Glomerular endothelial cell (primary cell): ENCODE data around the gene LUC7L. TPM values are rescaled to one million over a fixed set of nuclear protein-coding genes. Genes with fewer than 3 reads are reported as not detected.
"Not testable (repeated sequence)": the region's sequence is repeated elsewhere in the genome, so short reads cannot be mapped to it uniquely, and the experiment has no call there.

Experiments
- DNase-seq: peaks from one replicate; pipeline ENCODE4 v3.0.0-alpha.2; 2011; ENCODE audit warnings: low read depth, low spot score; ENCODE audit errors: extremely low read depth
- total RNA-seq: library from RNA; depleted of rRNA; stranded (reverse); fragments of >200 nt; gene quantifications from 2 replicates; pipeline ENCODE4 v1.2.3, GENCODE V29; 2015

The LUC7L gene
- total RNA-seq, 1 donor from 2014 or later: 85.6 TPM

GRCh38 chr16:234468-235305, 5.4 kb upstream of the LUC7L start, which contains the start of gene FAM234A:
TSS of gene FAM234A (plus strand) at chr16:234821. CDS start at chr16:254414, 19,593 bp downstream.
- no peak for DNase-seq

- no peak for DNase-seq
These were observed 1.7 kb upstream of the LUC7L start for GRCh38 chr16:230949-231348.

GRCh38 chr16:230351-230750, 1.1 kb upstream of the LUC7L start:
- not testable (repeated sequence) for DNase-seq

DNA sequence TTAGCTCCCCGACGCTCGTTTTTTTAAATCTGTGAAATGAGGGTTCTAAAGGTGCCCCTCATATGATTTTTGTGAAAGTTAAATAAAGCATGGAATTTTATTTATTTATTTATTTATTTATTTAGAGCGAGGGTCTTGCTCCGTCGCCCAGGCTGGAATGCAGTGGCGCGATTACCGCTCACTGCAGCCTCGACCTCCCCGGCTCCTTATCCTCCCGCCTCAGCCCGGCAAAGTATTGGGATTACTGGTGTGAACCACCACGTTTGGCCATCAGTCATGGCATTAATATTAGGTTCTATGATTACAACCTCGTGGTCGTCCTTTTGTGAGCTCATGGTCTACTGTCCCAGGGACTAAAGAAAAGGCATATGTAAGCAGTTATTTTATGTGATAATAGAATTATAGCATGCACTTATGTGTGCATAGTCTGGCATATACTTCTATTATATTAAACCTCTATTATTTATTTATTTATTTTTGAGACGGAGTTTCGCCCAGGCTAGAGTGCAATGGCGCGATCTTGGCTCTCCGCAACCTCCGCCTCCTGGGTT, 557 bp upstream of the LUC7L start:
- DNase-seq: no peak

DNA sequence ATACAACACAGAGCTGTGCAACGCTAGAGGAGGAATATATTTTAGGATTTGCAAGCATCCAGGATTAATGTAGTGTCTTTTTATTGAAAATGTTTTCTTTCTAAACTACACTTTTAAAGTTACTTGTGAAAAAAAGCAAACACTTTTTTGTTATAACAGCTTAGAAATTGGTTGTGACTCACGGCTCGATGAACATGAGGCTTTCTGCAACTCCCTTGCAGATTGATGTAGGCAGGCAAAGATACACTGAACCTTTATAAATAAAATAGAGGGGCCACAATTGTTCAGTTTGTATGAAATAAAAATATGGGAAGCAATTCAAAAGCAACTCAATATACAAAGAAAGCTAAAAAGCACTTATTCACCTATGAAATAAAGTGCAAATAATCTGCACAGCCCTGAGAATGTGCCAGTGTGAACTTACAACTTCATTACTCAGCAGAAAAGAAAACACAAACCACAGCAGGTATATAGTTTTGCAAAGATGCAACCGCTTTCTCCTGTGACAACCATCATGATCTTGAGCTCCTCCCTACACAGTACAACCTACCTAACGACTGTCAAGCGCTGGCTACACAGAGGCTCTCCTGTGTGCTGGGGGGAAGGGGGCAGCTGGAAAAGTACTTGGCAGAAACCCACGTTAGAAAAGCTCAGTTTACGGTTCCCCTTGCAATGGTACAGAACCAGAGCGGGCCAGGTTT, 948 bp downstream of the LUC7L start:
- DNase-seq: no peak

DNA sequence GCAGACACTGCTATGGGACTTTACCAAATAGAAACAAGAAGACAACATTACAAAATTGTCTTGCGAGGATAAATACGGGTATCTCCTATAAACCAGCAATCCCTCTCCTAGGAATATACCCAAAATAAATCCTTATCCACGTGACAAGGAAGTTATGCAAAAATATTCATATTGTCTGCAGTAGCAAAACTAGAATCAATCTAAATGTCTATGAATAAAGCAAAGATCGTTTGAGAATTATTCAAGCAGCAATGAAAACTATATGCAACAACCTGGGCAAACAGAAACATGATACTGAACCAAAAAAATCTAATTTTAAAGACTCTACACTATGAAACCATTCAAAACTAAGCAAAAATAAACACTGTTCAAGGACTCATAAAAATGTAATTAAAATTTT, 9.2 kb downstream of the LUC7L start:
- DNase-seq: no peak

GRCh38 chr16:212999-213398, 16.2 kb downstream of the LUC7L start:
- no peak for DNase-seq

DNA sequence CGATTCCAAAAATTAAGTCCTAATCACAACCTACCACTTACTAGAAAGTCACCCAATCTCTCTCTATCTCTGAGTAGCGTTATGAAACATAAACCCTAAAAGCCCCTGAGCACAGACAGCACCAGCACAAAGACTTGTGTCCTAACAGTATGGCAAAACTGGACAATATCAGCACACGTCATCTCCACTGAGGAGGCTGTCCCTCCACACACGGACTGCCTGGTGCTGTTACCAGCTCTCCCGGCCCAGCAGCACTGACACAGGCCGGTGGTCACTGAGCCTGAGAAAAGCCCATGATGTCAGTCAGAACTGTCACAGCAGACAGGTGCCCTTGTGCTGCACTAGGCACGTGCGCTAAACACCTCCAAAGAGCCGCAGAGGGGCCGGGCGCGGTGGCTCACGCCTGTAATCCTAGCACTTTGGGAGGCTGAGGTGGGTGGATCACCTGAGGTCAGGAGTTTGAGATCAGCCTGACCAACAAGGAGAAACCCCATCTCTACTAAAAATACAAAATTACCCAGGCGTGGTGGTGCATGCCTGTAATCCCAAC, 17.5 kb downstream of the LUC7L start:
- DNase-seq: not testable (repeated sequence)

- not testable (repeated sequence) for DNase-seq
These were observed 19.9 kb downstream of the LUC7L start for GRCh38 chr16:209359-209758.

- DNase-seq: not testable (repeated sequence)
These were observed 25.2 kb downstream of the LUC7L start for GRCh38 chr16:204046-204445.

DNA sequence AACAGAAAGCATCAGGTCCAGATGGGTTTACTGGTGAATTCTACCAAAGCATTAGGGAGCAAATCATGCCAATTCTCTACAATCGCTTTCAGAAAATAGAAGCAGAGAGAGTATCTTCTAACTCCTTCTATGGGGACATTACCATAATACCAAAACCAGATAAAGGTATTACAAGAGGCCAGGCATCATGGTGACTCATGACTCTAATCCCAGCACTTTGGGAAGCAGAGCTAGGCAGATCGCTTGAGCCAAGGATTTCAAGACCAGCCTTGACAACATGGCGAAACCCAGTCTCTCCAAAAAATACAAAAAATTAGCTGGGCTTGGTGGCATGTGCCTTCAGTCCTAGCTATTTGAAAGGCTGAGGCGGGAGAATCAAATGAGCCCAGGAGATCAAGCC, 26.0 kb downstream of the LUC7L start:
- no peak for DNase-seq

DNA sequence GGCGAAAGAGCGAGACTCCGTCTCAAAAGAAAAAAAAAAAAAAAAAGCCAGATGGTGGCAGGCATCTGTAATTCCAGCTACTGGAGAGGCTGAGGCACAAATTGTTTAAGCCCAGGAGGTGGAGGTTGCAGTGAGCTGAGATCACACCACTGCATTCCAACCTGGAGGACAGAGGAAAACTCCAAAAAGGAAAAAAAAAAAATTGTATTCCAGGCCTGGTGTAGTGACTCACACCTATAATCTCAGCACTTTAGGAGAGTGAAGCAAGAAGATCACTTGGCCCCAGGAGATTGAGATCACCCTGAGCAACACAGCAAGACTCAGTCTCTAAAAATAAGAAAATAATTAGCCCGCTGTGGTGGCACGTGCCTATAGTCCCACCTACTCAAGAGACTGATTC, 28.9 kb downstream of the LUC7L start:
- DNase-seq: no peak

GRCh38 chr16:194516-194915, 34.7 kb downstream of the LUC7L start:
- DNase-seq: no peak

DNA sequence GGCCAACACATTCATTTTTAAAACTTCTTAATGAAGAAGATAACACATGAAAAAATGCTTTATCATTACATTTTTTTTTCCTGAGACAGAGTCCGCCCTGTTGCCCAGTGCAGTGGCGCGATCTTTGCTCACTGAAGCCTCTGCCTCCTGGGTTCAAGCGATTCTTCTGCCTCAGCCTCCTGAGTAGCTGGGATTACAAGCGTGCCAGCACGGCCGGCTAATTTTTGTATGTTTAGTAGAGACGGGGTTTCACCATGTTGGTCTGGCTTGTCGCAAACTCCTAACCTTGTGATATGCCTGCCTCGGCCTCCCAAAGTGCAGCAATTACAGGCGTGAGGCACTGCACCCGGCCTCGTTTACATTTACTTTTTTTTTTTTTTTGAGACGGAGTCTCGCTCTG, 35.8 kb downstream of the LUC7L start:
- no peak for DNase-seq

DNA sequence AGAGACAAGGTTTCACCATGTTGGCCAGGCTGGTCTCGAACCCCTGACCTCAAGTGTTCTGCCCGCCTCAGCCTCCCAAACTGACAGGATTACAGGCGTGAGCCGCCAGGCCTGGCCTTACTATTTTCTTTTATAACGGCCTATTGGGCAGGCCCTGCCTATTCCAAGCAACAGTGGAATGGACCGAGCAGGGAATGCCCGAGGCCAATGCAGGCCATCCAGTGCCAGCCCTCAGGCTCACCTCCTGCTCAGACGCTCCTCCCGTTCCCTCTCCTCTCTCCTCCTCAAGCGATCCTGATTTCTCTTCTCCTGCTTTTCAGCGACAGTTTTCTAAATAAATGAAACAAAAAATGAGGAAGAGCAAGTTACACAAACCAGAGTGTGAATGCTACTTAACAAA, 36.6 kb downstream of the LUC7L start:
- no peak for DNase-seq

- no peak for DNase-seq
These were observed 37.4 kb downstream of the LUC7L start for GRCh38 chr16:191831-192230.

DNA sequence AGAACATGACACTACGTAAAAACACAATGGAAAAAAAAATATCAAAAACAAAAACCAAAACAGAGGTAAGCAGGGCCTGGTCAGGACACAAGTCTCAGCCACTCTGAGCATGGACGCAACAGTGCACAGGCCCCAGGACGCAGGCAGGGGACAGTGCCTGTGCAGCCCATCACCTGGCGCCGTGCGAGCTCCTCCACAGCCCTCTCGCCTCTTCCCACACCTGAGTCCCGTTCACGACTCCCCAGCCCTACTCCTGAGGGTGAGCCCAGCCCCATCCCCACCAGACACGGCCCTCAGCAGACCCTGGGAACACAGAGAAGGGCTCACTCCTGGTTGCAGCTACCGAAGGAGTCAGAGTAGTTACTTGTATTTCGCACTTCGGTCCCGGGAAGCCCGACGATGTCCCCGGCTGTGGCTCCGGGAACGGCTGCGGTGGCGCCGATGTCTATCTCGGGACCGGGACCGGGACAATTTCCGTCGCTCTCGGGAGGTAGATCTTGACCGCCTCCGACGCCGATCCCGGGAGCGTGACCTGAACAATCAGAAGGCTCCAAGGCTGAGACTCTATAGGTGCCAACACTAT, 39.6 kb downstream of the LUC7L start:
- DNase-seq: no peak

- DNase-seq: no peak
These were observed 40.6 kb downstream of the LUC7L start for GRCh38 chr16:188674-189073.

GRCh38 chr16:187330-187729, 41.9 kb downstream of the LUC7L start:
- no peak for DNase-seq

DNA sequence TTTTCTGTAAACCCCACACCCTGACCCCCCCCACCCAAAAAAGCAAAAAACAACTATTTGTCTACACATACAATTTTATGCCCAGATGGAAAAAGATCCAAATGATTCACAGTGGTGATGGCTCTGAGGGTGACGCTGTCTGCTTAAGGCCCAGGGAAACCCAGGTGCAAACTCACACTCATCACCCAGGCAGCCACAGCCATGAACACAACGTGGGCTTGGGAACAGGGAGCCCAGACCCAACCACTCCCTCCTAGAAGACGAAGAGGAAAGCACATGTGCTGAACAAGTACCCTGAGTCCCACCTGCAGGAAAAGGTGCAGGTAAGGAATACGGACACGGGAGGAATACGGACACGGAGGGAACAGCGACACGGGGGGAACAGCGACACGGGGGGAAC, 43.6 kb downstream of the LUC7L start:
- DNase-seq: no peak

- DNase-seq: no peak
These were observed 44.0 kb downstream of the LUC7L start for GRCh38 chr16:185213-185612.
